ENCODE measurements around the gene MLF2. TPM values are rescaled to one million over a fixed set of nuclear protein-coding genes. Genes with fewer than 3 reads are reported as not detected.
A peak's percentile ranks its signal among the peaks of the same experiment; 100 is the strongest.

MLF2 gene
- total and polyA plus RNA-seq, 9 of the 15 experiments (the other 6 are each of a cell fraction or from before 2014, with no cell fraction given), result 11.4 to 190 (median 139) TPM

DNA sequence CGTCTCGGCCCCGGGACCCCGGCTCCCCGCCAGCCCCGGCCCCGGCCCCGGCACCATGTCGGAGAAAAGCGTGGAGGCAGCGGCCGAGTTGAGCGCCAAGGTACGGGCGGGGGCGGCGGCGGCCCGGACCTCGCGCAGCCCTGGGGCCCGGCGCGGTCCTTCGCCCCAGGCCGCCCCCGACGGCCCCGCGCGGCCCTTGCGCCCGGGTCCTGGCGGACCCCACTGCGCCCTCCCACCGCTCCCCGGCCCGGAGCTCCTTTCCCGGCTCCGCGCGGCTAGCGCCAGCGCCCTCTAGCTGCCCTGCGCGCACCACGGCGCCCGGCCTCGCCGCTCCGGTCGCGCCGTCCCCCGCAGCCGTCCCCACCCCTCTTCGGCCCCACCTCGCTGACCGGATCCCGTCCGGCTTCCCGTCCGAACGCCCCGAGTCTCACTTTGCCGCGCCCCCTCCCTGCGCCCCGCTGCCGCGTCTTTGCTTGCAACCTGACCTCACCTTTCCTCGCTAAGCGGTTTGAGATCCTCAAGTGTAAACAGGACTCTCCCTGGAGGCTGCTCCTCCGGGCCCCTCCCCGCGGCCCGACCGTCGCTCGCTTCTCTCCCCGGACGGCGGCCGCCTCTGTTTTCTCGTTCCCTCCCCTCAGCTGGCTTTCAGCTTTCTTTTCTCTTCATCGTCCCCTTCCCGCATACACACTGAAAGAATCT lies 13.9 kb upstream of the MLF2 start (continued):
- TF ChIP-seq, protein P1, sequence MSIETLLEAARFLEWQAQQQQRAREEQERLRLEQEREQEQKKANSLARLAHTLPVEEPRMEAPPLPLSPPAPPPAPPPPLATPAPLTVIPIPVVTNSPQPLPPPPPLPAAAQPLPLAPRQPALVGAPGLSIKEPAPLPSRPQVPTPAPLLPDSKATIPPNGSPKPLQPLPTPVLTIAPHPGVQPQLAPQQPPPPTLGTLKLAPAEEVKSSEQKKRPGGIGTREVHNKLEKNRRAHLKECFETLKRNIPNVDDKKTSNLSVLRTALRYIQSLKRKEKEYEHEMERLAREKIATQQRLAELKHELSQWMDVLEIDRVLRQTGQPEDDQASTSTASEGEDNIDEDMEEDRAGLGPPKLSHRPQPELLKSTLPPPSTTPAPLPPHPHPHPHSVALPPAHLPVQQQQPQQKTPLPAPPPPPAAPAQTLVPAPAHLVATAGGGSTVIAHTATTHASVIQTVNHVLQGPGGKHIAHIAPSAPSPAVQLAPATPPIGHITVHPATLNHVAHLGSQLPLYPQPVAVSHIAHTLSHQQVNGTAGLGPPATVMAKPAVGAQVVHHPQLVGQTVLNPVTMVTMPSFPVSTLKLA (conservative IDR thresholded peaks at IDR 0.05), result peak in 1 of 2 experiments; percentile 36; a peak in 1 of 4 replicates
- TF ChIP-seq KAT8 (IDR thresholded peaks at IDR 0.05; ENCODE audit: low read depth), result no peak
- no peak for TF ChIP-seq NELFE (IDR thresholded peaks at IDR 0.05; ENCODE audit: insufficient read depth, insufficient read length)
- no peak for TF ChIP-seq SMAD1 (IDR thresholded peaks at IDR 0.05; ENCODE audit: low read depth, low read length, partially characterized antibody)
- TF ChIP-seq, protein P2, sequence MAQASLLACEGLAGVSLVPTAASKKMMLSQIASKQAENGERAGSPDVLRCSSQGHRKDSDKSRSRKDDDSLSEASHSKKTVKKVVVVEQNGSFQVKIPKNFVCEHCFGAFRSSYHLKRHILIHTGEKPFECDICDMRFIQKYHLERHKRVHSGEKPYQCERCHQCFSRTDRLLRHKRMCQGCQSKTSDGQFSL (CRISPR knock-in tag; IDR thresholded peaks at IDR 0.05), result no peak
- TF ChIP-seq, protein P2 (tag; IDR thresholded peaks at IDR 0.05), result no peak
- no peak for TF ChIP-seq RFX7 (CRISPR knock-in tag; IDR thresholded peaks at IDR 0.05)
- TF ChIP-seq ZNF436 (CRISPR knock-in tag; IDR thresholded peaks at IDR 0.05), result no peak
- TF ChIP-seq RHOXF2B (CRISPR knock-in tag; conservative IDR thresholded peaks at IDR 0.05), result no peak
- no peak for TF ChIP-seq IRF2 (CRISPR knock-in tag; IDR thresholded peaks at IDR 0.05)
- TF ChIP-seq PRDM10 (IDR thresholded peaks at IDR 0.05; ENCODE audit: partially characterized antibody), result no peak
- TF ChIP-seq NR3C1 (CRISPR knock-in tag; IDR thresholded peaks at IDR 0.05), result no peak
- no peak for TF ChIP-seq SMARCE1 (IDR thresholded peaks at IDR 0.05)
- TF ChIP-seq ZNF407 (IDR thresholded peaks at IDR 0.05; ENCODE audit: low read depth), result peak; percentile 85

Data from K562 (cell line).